Keratinocyte (primary cell): ENCODE measurements around the gene BMF. TPM values are rescaled to one million over a fixed set of nuclear protein-coding genes. Genes with fewer than 3 reads are reported as not detected.
A peak's percentile ranks its signal among the peaks of the same experiment; 100 is the strongest.

Source experiments
- DNase-seq: peaks from one replicate; pipeline ENCODE4 v3.0.0-alpha.2; 2011; ENCODE audit warnings: low read depth, missing footprints, low spot score
- FAIRE-seq: peaks from 2 replicates; lab custom pipeline; 2011; peaks lifted over from hg19 to GRCh38; lab: Jason Lieb, UNC
- H2AFZ ChIP-seq: 2 replicates; pipeline ENCODE4 v1.6.0; 2012; ENCODE audit warnings: low read length, control low read depth, inconsistent platforms; ENCODE audit not compliant: control insufficient read depth
- H3K27ac ChIP-seq: 2 replicates; pipeline ENCODE4 v1.5.1; 2011; ENCODE audit warnings: low read length; ENCODE audit not compliant: control insufficient read depth, insufficient read depth
- H3K27me3 ChIP-seq: 3 replicates; pipeline ENCODE4 v1.6.0; 2011; ENCODE audit warnings: low read length; ENCODE audit not compliant: control insufficient read depth, insufficient read depth; ENCODE audit errors: extremely low read depth
- H3K36me3 ChIP-seq, 2 experiments: 2 replicates in 1 of 2; 3 replicates in 1 of 2; pipeline ENCODE4 v1.5.1; 2011; ENCODE audit warnings: low read length in 2 of 2, mild to moderate bottlenecking in 1 of 2; ENCODE audit not compliant: control insufficient read depth in 2 of 2, insufficient read depth in 2 of 2; ENCODE audit errors: extremely low read depth in 1 of 2
- H3K4me1 ChIP-seq: 3 replicates; pipeline ENCODE4 v1.5.1; 2011; ENCODE audit warnings: low read length; ENCODE audit not compliant: control insufficient read depth, insufficient read depth; ENCODE audit errors: extremely low read depth
- H3K4me2 ChIP-seq: 3 replicates; pipeline ENCODE4 v1.6.0; 2011; ENCODE audit warnings: low read depth, low read length; ENCODE audit not compliant: control insufficient read depth, insufficient read depth; ENCODE audit errors: extremely low read depth
- H3K4me3 ChIP-seq, 3 experiments: fragments of 200-600 bp in 1 of 3; sonication (generic) in 1 of 3; 2 replicates in 2 of 3; 3 replicates in 1 of 3; pipeline ENCODE4 v1.5.1; 2011 to 2016; ENCODE audit warnings: low read length in 3 of 3, mild to moderate bottlenecking in 3 of 3, control low read depth in 2 of 3, inconsistent platforms in 1 of 3, low read depth in 1 of 3, mixed read lengths in 1 of 3, mixed run types in 1 of 3, moderate library complexity in 1 of 3; ENCODE audit not compliant: control insufficient read depth in 2 of 3, insufficient read depth in 2 of 3; ENCODE audit errors: extremely low read depth in 1 of 3
- H3K79me2 ChIP-seq: 2 replicates; pipeline ENCODE4 v1.6.0; 2012; ENCODE audit warnings: low read length; ENCODE audit not compliant: control insufficient read depth, insufficient read depth
- H3K9ac ChIP-seq: 3 replicates; pipeline ENCODE4 v1.6.0; 2011; ENCODE audit warnings: low read length; ENCODE audit not compliant: control insufficient read depth, insufficient read depth; ENCODE audit errors: extremely low read depth
- H3K9me1 ChIP-seq: 3 replicates; pipeline ENCODE4 v1.6.0; 2011; ENCODE audit warnings: low read length; ENCODE audit not compliant: control insufficient read depth, insufficient read depth; ENCODE audit errors: extremely low read depth
- H3K9me3 ChIP-seq: 2 replicates; pipeline ENCODE4 v1.5.1; 2012; ENCODE audit warnings: low read depth, low read length; ENCODE audit not compliant: control insufficient read depth
- H4K20me1 ChIP-seq: 3 replicates; pipeline ENCODE4 v1.6.0; 2011; ENCODE audit warnings: low read length; ENCODE audit not compliant: control insufficient read depth, insufficient read depth; ENCODE audit errors: extremely low read depth
- EZH2 ChIP-seq: IDR thresholded peaks from one replicate; pipeline ENCODE4 v1.6.1; 2012; ENCODE audit warnings: inconsistent platforms, mild to moderate bottlenecking, low read length, moderate library complexity
- dilution Hi-C: fragments of 300-500 bp; cut with MboI; formaldehyde crosslinking; loops from one replicate; pipeline ENCODE4 v1.7.0; 2020; ENCODE audit warnings: low sequenced_read_pairs; ENCODE audit not compliant: extremely low pct_ligation_motif_present
- polyA plus RNA-seq, 5 experiments: library from polyadenylated mRNA; depleted of rRNA in 3 of 5; stranded (reverse) in 3 of 5; stranded (forward) in 1 of 5; unstranded in 1 of 5; fragments of >200 nt; gene quantifications; 1 replicate in 1 of 5; 2 replicates in 3 of 5; 3 replicates in 1 of 5; pipeline versions ENCODE4 v1.2.1 to v1.2.3, GENCODE V29; 2011 to 2012; ENCODE audit warnings: missing spikeins in 2 of 5, low read depth in 1 of 5, low replicate concordance in 1 of 5
- TF ChIP-seq, protein P1 (sequence below), 3 experiments: IDR thresholded peaks in 1 of 3; conservative IDR thresholded peaks in 1 of 3; optimal IDR thresholded peaks in 1 of 3; 2 replicates in 2 of 3; 3 replicates in 1 of 3; pipeline versions ENCODE3 to v1.5.1; 2011; ENCODE audit warnings: low read length in 3 of 3, mild to moderate bottlenecking in 3 of 3, moderate library complexity in 2 of 3, control low read depth in 1 of 3, inconsistent platforms in 1 of 3; ENCODE audit not compliant: insufficient read depth in 2 of 3; ENCODE audit errors: extremely low read depth in 1 of 3

BMF gene
- polyA plus RNA-seq, 1 donor (not counting 4 experiments of a cell fraction or from before 2014, with no cell fraction given): 0.13 TPM

- no peaks in the 10 kb centered on the region for H3K9me3 ChIP-seq
- peak overlapping the region in 2 of 3 experiments; percentile 17 to 51 for H3K4me3 ChIP-seq
- TF ChIP-seq, protein P1, sequence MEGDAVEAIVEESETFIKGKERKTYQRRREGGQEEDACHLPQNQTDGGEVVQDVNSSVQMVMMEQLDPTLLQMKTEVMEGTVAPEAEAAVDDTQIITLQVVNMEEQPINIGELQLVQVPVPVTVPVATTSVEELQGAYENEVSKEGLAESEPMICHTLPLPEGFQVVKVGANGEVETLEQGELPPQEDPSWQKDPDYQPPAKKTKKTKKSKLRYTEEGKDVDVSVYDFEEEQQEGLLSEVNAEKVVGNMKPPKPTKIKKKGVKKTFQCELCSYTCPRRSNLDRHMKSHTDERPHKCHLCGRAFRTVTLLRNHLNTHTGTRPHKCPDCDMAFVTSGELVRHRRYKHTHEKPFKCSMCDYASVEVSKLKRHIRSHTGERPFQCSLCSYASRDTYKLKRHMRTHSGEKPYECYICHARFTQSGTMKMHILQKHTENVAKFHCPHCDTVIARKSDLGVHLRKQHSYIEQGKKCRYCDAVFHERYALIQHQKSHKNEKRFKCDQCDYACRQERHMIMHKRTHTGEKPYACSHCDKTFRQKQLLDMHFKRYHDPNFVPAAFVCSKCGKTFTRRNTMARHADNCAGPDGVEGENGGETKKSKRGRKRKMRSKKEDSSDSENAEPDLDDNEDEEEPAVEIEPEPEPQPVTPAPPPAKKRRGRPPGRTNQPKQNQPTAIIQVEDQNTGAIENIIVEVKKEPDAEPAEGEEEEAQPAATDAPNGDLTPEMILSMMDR (optimal IDR thresholded peaks at IDR 0.05 in 1 of 3, IDR thresholded peaks at IDR 0.05 in 1 of 3, conservative IDR thresholded peaks at IDR 0.05 in 1 of 3; ENCODE audit: extremely low read depth in 1 of 3, insufficient read depth in 2 of 3, low read length in 3 of 3): no peak
- no peak for TF ChIP-seq EZH2
- H4K20me1 ChIP-seq: no peaks in the 10 kb centered on the region
- H3K27ac ChIP-seq: no peak overlapping the region
- no peaks in the 10 kb centered on the region for H3K79me2 ChIP-seq
- DNase-seq: no peak
- H2AFZ ChIP-seq: peak overlapping the region; percentile 22
- H3K4me2 ChIP-seq: peak overlapping the region; percentile 58
- H3K27me3 ChIP-seq: peaks cover 21% of the 10 kb centered on the region
- dilution Hi-C loops: no loop called here
- peak; percentile 29 for FAIRE-seq
- H3K9me1 ChIP-seq: no peaks in the 10 kb centered on the region
- no peaks in the 10 kb centered on the region for H3K36me3 ChIP-seq
- H3K9ac ChIP-seq: no peak overlapping the region
- H3K4me1 ChIP-seq: peaks cover 11% of the 10 kb centered on the region
Measured at GRCh38 chr15:40081691-40082194, 26.9 kb downstream of the BMF start.

DNA sequence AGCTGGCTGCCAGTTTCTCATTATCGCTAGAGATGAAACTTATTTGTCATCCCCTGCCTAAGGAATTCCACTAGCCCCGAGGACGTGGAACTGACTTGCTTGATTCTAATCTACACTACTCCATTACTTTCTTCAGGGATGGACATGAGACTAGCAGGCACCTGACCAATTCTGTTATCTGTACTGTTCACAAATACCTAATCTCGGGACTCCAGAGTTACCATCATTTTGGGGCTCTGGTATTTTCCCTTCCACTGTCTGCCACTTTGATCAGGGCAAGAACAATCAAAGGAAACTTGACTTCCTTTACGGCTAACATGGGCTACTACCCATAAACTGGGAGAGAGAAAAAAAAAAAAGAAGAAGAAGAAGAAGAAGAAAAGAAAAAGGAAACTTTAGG is 27.8 kb downstream of the BMF start:
- Histone ChIP-seq H3K4me1 (peaks cover 16% of the 10 kb centered on the region), H3K36me3 (no peaks in the 10 kb centered on the region), H3K9me3 (no peaks in the 10 kb centered on the region), H2AFZ (no peak overlapping the region), H3K79me2 (no peaks in the 10 kb centered on the region), H3K27ac (no peak overlapping the region), H4K20me1 (no peaks in the 10 kb centered on the region), H3K27me3 (peaks cover 21% of the 10 kb centered on the region), H3K4me3 (no peak overlapping the region), H3K9me1 (no peaks in the 10 kb centered on the region), H3K4me2 (no peak overlapping the region), H3K9ac (no peak overlapping the region)
- no peak for TF ChIP-seq EZH2
- TF ChIP-seq, protein P1 (optimal IDR thresholded peaks at IDR 0.05 in 1 of 3, IDR thresholded peaks at IDR 0.05 in 1 of 3, conservative IDR thresholded peaks at IDR 0.05 in 1 of 3; ENCODE audit: extremely low read depth in 1 of 3, insufficient read depth in 2 of 3, low read length in 3 of 3): no peak
- no peak for DNase-seq
- dilution Hi-C loops: no loop called here
- no peak for FAIRE-seq
